Activated CD8-positive, alpha-beta memory T cell treated with anti-CD3 and anti-CD28 coated beads, Interleukin-2, amount 50 U/mL, for 1 hour (primary cell): Measurements from ENCODE around the gene PSMD13.

Experiments used
- DNase-seq: peaks from one replicate; pipeline ENCODE4 v3.0.0-alpha.2; 2020; ENCODE audit errors: extremely low read depth

Gene PSMD13

DNA sequence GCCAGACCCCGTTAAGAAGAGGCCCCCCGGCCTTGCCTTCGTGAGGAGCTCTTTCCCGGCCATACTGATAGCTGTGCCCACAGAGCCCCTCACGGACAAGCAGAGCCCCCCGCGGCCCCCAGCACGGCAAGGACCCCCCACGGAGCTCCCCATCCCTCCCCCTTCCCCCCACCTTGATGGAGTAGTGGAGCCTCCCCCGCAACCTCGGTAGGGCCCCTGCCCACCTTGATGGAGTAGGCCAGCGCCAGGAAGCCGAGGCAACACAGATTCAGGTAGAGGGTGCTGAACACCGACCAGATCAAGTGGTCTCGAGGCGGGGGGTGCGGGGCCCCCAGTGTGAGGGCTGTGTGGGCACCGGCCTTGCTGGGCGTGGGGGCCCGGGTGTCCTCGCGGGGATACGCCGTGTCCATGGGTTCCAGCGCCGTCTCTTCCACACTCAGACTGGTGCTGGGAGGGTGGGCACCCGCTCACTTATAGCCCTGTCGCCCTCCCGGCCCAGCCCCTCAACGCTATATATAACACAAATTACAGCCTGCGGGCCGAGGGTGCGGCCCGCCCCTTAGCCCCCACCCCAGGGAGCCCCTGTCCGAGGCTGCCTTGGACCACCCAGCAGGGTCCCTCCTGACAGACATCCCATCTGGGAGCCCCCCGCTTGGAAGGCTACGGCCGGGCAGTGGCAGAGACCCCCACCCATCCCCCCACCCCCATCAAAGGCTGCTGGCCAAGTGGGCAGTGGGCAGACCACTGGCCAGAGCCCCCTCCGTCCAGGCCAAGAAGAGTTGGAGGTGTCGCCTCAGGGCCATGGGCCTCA, 62.5 kb downstream of the PSMD13 start, which contains the start of gene IFITM5:
TSS of gene IFITM5 (minus strand) at position 446 of the 811 bp plus-strand sequence. CDS start at position 410, 36 bp downstream.
- no peak for DNase-seq

DNA sequence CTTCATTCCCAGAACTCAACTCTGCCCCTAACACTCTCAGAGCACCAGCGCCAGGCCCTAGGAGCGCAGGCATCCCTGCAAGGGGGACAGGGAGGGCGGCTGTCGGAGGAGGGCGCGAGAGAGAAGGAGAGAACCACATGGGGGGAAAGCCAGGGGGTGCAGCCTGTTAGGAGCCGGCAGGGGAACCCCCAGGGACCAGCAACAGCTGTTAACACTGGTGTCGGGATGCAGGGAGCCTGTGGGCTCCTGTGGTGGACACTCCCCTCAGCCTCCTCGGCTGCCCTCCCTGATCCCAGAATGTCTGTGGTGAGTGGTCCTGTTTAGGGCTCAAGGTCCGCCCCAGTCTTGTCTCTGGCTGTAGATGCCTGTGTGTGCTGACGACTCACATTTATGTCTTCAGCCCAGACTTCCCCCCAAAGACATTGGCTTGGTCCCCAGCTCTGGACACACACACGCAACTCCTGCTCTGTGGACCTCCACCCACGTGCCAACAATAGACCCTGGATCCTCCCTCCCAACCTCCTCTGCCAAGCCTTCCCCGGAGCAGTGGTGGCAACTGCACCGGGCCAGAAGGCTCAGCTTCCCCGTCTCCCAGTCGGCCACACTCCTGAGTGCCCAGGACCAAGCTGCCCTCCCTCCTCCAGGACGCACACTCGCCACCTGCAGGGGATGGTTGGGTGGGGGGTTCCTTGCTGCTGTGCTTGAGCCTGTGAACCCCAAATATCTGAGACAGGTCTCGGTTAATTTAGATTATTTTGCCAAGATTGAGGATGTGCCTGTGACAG, 63.4 kb downstream of the PSMD13 start:
- DNase-seq = no peak
